Measurements from ENCODE around the gene MACIR.

GRCh38 chr5:103224118-103224893 lies 34.3 kb upstream of the MACIR start:
- TF ChIP-seq, protein P1, sequence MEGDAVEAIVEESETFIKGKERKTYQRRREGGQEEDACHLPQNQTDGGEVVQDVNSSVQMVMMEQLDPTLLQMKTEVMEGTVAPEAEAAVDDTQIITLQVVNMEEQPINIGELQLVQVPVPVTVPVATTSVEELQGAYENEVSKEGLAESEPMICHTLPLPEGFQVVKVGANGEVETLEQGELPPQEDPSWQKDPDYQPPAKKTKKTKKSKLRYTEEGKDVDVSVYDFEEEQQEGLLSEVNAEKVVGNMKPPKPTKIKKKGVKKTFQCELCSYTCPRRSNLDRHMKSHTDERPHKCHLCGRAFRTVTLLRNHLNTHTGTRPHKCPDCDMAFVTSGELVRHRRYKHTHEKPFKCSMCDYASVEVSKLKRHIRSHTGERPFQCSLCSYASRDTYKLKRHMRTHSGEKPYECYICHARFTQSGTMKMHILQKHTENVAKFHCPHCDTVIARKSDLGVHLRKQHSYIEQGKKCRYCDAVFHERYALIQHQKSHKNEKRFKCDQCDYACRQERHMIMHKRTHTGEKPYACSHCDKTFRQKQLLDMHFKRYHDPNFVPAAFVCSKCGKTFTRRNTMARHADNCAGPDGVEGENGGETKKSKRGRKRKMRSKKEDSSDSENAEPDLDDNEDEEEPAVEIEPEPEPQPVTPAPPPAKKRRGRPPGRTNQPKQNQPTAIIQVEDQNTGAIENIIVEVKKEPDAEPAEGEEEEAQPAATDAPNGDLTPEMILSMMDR (IDR thresholded peaks at IDR 0.05): no peak
- no peak for TF ChIP-seq POLR2A (IDR thresholded peaks at IDR 0.05)
